Purkinje cell (primary cell): ENCODE measurements around the gene CCDC8. TPM values are rescaled to one million over a fixed set of nuclear protein-coding genes. Genes with fewer than 3 reads are reported as not detected.

Experiments
- polyA plus RNA-seq: library from polyadenylated mRNA; unstranded; fragments of >200 nt; fragmentation: Nextera tagmentation; gene quantifications from 2 replicates; pipeline ENCODE4 v1.2.1, GENCODE V29; 2014

Gene CCDC8
- polyA plus RNA-seq: 0.20 TPM in 1 of 2 replicates, not detected in the other

GRCh38 chr19:46413262-46414031 is at the start of gene CCDC8:
Gene CCDC8 (minus strand): TSS chr19:46413564. CDS start chr19:46412810, 754 bp downstream.

DNA sequence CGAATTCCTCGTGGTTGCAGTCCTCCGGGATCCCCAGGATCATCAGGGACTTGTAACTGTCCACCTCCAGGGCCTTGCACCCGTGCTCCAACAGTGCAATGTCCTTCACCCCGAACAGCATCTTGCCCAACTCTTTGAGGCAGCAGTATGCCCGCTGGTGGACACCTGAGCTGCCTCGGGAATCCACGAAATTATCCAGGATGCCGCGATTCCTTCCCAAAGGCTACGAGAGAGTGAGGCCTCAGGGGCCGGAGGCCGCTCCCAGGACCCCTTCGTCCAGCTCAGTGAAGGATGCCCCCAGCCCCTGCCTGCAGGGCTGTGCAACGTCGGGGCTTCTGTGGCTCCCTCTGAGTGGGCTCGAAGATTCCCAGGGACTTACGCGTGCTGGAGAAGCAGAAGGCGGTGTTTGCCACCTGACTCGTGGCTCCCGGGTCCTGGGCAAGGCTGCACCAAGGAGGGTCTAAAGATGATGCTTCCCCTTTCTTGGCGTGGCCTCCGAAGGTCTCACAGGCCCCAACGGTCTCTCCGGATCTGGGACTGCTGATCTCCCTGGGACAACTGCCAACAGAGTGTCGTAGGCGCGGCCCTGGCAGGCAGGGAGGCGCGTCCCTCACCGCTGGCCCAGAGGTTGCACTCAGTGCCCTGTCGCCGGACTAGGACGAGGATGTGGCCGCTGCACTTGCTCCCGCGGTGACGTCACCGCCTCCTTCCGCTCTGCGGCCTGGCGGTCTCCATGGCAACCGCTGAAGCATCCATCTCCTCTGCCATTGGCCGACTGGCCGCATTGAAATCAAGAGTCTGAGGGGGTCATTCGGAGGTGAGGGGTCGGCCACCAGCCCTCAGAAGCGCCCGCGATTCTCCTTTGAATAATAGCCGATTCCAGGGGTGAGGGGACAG is 15.1 kb upstream of the CCDC8 start, which contains the start of gene PNMA8C:
TSS of gene PNMA8C (minus strand) at position 698 of the 897 bp plus-strand sequence. CDS start at position 121, 577 bp downstream.

Other genes starting within 250 kb of the CCDC8 start
- gene IGFL1, start 183.8 kb downstream of the CCDC8 start, polyA plus RNA-seq: not detected in 2 replicates
- gene HIF3A, start 116.5 kb downstream of the CCDC8 start, polyA plus RNA-seq: 0.09 and 0.31 TPM in 2 replicates
- 12.9 and 13.0 TPM in 2 replicates for gene PPP5C, start 66.5 kb downstream of the CCDC8 start, polyA plus RNA-seq
- 13.3 and 17.1 TPM in 2 replicates for gene PNMA8C, start 15.4 kb upstream of the CCDC8 start, polyA plus RNA-seq
- 60.9 and 72.2 TPM in 2 replicates for gene PNMA8A, start 58.0 kb upstream of the CCDC8 start, polyA plus RNA-seq
- 4.9 and 6.1 TPM in 2 replicates for gene PNMA8B, start 82.3 kb upstream of the CCDC8 start, polyA plus RNA-seq
- 322 and 421 TPM in 2 replicates for gene CALM3, start 187.8 kb upstream of the CCDC8 start, polyA plus RNA-seq
- not detected in 2 replicates for gene PTGIR, start 211.5 kb upstream of the CCDC8 start, polyA plus RNA-seq
- gene GNG8, start 222.6 kb upstream of the CCDC8 start, polyA plus RNA-seq: not detected in 2 replicates
- gene DACT3, start 247.6 kb upstream of the CCDC8 start, polyA plus RNA-seq: 3.3 and 7.1 TPM in 2 replicates